Measurements from ENCODE around the gene SLC4A8. TPM values are rescaled to one million over a fixed set of nuclear protein-coding genes. Genes with fewer than 3 reads are reported as not detected.
"Not testable (repeated sequence)": the region's sequence is repeated elsewhere in the genome, so short reads cannot be mapped to it uniquely, and the experiment has no call there.

The SLC4A8 gene
- total and polyA plus RNA-seq, 2 donors = 1.6 to 2.9 TPM

DNA sequence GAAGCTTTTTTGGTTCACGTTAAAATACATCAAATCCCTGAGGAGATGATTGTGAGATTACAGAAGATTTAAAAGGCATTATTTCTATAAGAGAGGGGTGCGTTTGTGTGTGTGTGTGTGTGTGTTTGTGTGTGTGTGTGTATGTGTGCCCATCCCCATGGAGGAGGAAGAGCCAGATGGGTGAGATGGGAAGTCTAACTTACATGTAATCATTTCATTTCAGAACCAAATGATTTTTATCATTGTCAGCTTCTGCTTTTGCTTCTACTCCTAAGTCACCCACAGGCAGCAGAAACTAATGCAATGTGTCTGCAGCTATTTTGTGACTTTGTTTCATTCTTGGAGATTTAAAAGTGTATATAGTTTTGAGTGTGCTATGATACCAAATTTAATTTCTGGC lies 68.7 kb downstream of the SLC4A8 start:
- Histone ChIP-seq H3K4me3 (ENCODE audit: low read depth, low read length) (no peak overlapping the region), H3K36me3 (ENCODE audit: insufficient read depth) (no peaks in the 10 kb centered on the region), H3K4me1 (ENCODE audit: insufficient read depth) (no peaks in the 10 kb centered on the region), H3K27ac (ENCODE audit: low read depth) (no peak overlapping the region)
- no peak for DNase-seq (ENCODE audit: extremely low spot score)
- 44% methylated on average over 2 of the region's 2 CpGs for WGBS

DNA sequence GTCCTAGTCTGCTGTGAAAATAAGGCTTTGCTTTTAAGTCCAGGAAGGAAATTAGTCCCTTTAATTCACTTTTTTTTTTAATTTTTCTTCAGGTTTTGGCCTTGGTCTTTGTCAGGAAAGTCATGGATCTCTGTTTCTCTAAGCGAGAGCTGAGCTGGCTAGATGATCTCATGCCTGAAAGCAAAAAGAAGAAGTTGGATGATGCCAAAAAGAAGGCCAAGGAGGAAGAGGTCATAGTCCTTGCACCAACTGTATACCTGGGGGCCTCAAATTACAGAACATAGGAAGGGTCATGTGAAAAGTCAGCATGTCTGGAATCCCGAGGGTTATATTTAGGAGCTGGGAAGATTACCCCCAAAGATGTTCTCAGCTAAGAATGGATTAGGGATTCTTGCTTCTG lies 72.3 kb downstream of the SLC4A8 start:
- no peak overlapping the region for H3K27ac ChIP-seq (ENCODE audit: low read depth)
- H3K4me1 ChIP-seq (ENCODE audit: insufficient read depth) = no peaks in the 10 kb centered on the region
- H3K36me3 ChIP-seq (ENCODE audit: insufficient read depth) = no peaks in the 10 kb centered on the region
- 90% methylated on average over 2 of the region's 2 CpGs for WGBS
- H3K4me3 ChIP-seq (ENCODE audit: low read depth, low read length) = no peak overlapping the region
- DNase-seq (ENCODE audit: extremely low spot score) = no peak

DNA sequence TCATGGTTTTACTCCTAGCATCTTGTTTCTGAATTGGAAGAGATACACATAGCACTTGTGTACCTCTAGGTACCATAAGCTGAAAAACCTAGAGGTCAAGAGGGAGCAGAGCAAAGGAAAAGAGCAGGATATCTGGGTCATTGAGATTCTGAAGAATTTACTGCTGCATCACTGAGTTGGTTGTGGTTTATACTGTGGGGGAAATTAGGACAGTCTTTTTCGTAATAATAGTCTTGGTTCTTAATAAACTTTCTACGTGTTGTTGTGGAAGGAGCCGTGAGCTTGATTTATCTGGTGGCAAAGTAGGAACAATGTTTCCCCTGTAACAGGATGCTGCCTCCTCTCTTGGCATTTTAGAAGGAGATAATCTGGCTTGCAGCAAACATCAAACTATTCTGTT lies 80.2 kb downstream of the SLC4A8 start:
- H3K36me3 ChIP-seq (ENCODE audit: insufficient read depth) = no peaks in the 10 kb centered on the region
- no peak overlapping the region for H3K27ac ChIP-seq (ENCODE audit: low read depth)
- H3K4me1 ChIP-seq (ENCODE audit: insufficient read depth) = no peaks in the 10 kb centered on the region
- H3K4me3 ChIP-seq (ENCODE audit: low read depth, low read length) = no peak overlapping the region
- WGBS = 73% methylated on average over 3 of the region's 3 CpGs
- DNase-seq (ENCODE audit: extremely low spot score) = no peak

DNA sequence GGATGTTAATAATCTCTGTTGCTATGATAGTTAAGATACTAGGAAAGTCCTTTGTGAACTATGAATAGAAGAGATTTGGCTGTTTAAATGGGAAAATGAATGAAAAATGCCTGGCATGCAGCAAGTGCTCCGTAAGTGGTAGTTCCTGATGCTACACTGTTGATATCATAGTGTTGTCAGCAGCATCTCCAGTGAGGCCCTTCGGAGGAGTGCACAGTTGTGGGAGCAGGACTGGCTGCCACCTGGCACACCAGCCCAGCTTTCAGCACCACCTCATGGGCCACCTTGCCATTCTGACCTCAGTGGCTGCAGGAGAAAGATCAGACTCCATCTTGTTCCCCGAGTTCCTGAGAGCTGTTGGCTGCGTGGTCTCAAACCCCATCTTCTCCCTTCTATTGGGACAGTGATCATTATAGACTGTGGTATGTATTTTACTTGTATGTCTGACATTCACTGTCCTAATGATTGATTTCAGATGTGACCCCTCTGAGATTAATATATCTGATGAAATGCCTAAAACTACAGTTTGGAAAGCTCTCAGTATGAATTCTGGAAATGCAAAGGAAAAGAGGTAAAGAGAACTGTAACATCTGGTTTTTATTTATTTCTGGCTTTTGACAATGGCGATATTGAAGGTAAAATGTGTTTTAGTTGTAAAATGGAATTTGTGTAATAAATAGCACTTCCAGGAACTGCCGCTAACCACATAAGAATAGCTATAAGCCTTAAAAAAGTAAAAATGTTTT lies 80.9 kb downstream of the SLC4A8 start:
- 61% methylated on average over 6 of the region's 6 CpGs for WGBS
- no peak for DNase-seq (ENCODE audit: extremely low spot score)

DNA sequence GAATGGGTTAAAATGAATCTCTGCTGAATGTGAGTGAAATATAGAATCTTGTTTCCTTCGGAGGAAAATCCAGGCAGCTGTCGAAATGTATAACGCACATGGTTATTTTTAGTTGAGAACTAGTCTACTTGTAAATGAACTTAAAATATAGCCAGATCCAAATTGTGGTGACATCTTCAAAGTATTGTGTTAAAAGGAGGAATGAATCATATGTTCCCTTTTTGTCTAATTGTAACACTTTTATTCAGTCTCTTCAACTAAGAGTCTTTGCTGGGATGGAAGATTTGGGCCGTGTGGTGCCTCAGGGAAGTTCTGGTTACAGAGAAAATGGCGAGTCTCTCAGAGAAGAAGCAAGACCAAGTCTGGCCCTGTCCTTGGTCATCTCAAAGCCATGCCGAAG lies 82.5 kb downstream of the SLC4A8 start:
- no peaks in the 10 kb centered on the region for H3K36me3 ChIP-seq (ENCODE audit: insufficient read depth)
- DNase-seq (ENCODE audit: extremely low spot score) = no peak
- no peaks in the 10 kb centered on the region for H3K4me1 ChIP-seq (ENCODE audit: insufficient read depth)
- H3K27ac ChIP-seq (ENCODE audit: low read depth) = no peak overlapping the region
- no peak overlapping the region for H3K4me3 ChIP-seq (ENCODE audit: low read depth, low read length)
- WGBS = 83% methylated on average over 6 of the region's 6 CpGs

More for the DNA sequence above, 80.9 kb downstream of the SLC4A8 start:
- H3K4me1 ChIP-seq (ENCODE audit: insufficient read depth) = no peaks in the 10 kb centered on the region
- H3K36me3 ChIP-seq (ENCODE audit: insufficient read depth) = no peaks in the 10 kb centered on the region
- no peak overlapping the region for H3K4me3 ChIP-seq (ENCODE audit: low read depth, low read length)
- H3K27ac ChIP-seq (ENCODE audit: low read depth) = no peak overlapping the region

DNA sequence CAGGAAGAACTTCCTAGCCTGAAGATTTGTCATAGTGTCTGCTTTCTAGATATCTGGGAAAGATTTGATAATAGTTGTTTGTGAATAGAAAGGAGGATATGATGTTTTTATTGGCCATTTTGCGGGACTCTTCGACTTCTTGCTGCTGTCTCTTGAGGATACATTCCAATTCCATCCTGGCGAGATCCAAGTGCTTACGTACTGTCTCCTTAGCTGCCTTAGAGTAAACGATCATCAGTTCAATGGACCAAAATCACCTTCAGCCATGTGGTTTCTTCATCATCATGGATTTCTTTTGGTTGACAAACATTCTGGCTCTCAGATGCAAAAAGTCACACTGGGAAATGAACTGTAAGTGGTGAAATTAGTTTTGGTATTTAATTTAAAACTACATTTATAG lies 83.7 kb downstream of the SLC4A8 start:
- H3K4me1 ChIP-seq (ENCODE audit: insufficient read depth) = no peaks in the 10 kb centered on the region
- no peak overlapping the region for H3K27ac ChIP-seq (ENCODE audit: low read depth)
- no peak for DNase-seq (ENCODE audit: extremely low spot score)
- 69% methylated on average over 5 of the region's 5 CpGs for WGBS
- H3K36me3 ChIP-seq (ENCODE audit: insufficient read depth) = no peaks in the 10 kb centered on the region
- no peak overlapping the region for H3K4me3 ChIP-seq (ENCODE audit: low read depth, low read length)

DNA sequence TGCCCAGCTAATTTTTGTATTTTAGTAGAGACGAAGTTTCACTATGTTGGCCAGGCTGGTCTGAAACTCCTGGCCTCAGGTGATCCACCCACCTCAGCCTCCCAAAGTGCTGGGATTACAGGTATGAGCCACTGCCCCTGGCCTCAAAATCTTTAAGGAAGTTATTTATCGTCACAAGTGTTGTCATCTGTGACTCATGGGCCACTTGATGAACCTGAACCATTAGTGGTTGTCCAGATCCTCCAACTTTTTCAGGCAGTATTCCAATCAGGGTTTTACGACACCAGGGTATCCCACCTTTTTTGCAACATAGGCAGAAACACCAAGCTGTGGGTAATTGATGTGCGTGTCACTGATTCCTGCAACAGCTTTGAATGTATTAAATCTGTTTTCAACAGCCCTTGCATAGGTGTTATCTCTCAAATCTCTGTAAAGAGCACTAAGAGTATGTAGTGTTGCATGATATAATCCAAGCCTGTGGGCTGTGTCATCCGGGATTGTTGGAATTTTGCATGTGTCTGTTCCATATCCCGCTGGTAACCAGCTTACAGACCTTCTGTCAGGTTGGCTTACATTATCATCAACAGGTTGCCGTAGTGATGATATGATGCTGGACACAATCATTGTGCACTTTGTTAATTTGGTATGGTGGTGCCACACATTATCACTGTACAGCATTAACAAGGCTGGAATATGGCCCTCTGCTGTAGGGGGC lies 87.1 kb downstream of the SLC4A8 start:
- 86% methylated on average over 7 of the region's 7 CpGs for WGBS
- no peaks in the 10 kb centered on the region for H3K36me3 ChIP-seq (ENCODE audit: insufficient read depth)

DNA sequence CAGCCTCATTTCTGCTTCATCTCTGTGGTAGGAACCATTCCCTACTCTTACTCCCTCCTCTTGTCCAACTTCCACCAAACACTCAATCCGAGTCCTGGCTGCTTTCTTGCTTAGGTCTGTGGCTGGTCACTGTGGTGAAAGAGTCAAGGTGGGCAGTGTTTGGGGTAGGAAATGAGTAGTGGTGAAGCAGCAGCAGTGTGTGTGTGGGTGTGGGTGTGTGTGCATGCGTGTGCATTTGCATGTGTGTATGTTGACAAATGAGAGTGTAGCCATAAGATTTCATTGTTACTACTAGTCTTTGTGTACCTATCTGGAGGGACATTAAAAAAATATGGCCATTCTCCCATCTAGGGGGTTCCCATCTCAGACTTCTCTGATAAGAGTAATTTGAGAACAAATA lies 87.8 kb downstream of the SLC4A8 start:
- Histone ChIP-seq H3K27ac (ENCODE audit: low read depth) (no peak overlapping the region), H3K36me3 (ENCODE audit: insufficient read depth) (no peaks in the 10 kb centered on the region), H3K4me1 (ENCODE audit: insufficient read depth) (no peaks in the 10 kb centered on the region), H3K4me3 (ENCODE audit: low read depth, low read length) (no peak overlapping the region)
- 93% methylated on average over 2 of the region's 2 CpGs for WGBS
- no peak for DNase-seq (ENCODE audit: extremely low spot score)

More for the DNA sequence above, 87.1 kb downstream of the SLC4A8 start:
- H3K4me1 ChIP-seq (ENCODE audit: insufficient read depth) = no peaks in the 10 kb centered on the region
- DNase-seq (ENCODE audit: extremely low spot score) = no peak
- H3K27ac ChIP-seq (ENCODE audit: low read depth) = no peak overlapping the region
- H3K4me3 ChIP-seq (ENCODE audit: low read depth, low read length) = no peak overlapping the region

DNA sequence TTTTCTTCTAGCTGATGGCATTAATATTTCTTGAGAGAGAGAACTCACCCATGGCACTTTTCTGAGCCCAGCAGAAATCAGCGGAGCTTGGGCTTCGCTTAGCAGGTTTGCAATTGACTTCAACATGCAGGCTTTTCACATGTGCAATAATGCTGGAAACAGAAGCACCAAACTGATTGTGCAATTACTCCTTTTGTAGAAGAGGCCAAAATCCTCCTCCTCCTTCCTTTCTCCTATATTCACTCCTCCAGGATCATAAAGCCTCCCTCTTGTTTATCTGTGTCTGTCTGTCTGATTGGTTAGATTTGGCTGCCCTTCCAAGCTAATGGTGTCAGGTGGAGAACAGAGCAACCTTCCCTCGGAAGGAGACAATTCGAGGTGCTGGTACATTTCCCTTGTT lies 90.4 kb downstream of the SLC4A8 start:
- WGBS = 76% methylated on average over 4 of the region's 4 CpGs
- H3K27ac ChIP-seq (ENCODE audit: low read depth); DNase-seq (ENCODE audit: extremely low spot score); H3K4me3 ChIP-seq (ENCODE audit: low read depth, low read length); H3K36me3 ChIP-seq (ENCODE audit: insufficient read depth); H3K4me1 ChIP-seq (ENCODE audit: insufficient read depth): not testable (repeated sequence)

DNA sequence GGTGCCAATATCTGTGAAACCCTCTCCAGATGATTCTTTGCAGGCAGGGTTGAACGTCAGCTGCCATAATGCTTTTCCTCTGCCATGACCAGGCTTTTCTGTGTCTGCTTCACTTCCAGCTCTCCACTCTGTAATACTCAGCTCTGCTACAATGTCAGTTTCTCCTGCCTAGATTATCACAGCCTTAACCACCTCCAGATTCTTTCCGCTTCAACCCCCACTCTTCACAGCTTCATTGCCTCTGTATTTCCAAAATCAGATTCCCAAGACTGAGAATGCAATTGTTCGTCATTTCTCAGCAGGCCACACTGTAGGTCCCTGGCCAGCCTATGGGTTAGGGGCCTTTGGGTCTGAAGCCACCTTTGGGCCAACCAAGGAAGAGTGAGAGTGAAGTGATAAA lies 92.7 kb downstream of the SLC4A8 start:
- Histone ChIP-seq H3K27ac (ENCODE audit: low read depth) (no peak overlapping the region), H3K4me1 (ENCODE audit: insufficient read depth) (no peaks in the 10 kb centered on the region), H3K4me3 (ENCODE audit: low read depth, low read length) (no peak overlapping the region), H3K36me3 (ENCODE audit: insufficient read depth) (no peaks in the 10 kb centered on the region)
- WGBS = 85% methylated on average over 3 of the region's 3 CpGs
- DNase-seq (ENCODE audit: extremely low spot score) = no peak

DNA sequence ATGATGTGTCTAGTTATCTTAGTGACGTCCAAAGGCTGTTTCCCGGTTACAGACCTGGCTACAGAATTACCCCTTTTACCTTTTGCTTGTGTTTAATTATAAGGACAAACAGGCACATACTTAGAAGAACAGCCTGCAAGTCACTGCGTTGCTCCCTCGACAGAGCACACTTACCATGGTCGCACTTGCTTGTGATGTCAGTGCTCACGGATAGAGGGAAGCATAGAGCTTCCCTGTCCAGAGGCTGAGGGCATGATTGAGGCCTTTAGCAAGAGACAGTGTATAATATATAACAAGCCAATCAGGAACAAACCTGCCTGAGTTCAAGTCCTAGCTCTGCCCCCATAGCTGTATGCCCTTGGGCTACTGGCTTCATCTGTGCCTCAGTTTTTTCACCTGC lies 93.2 kb downstream of the SLC4A8 start:
- DNase-seq (ENCODE audit: extremely low spot score) = no peak
- H3K4me3 ChIP-seq (ENCODE audit: low read depth, low read length) = no peak overlapping the region
- WGBS = 69% methylated on average over 6 of the region's 6 CpGs
- no peaks in the 10 kb centered on the region for H3K4me1 ChIP-seq (ENCODE audit: insufficient read depth)
- no peak overlapping the region for H3K27ac ChIP-seq (ENCODE audit: low read depth)
- H3K36me3 ChIP-seq (ENCODE audit: insufficient read depth) = no peaks in the 10 kb centered on the region

DNA sequence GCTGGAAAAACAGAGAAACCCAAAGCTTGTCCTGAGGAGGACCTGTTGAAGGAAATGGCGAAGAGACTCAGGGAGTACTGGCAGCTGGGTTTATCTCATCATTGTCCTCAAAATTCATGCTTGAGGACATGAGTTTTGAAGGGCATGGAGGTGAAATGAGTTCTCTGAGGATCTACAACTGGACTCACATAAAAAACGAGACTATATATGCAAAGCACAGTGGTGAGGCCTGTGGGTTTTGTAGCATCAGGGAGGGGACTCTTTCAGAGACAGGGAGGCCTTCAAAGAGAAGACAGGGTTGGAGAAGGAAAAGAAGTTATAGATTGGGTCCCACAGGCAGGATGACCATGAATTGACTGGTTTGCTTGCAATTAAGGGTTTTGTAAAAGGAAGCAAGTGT lies 95.1 kb downstream of the SLC4A8 start:
- WGBS = 79% methylated on average over 2 of the region's 2 CpGs
- H3K4me3 ChIP-seq (ENCODE audit: low read depth, low read length) = no peak overlapping the region

DNA sequence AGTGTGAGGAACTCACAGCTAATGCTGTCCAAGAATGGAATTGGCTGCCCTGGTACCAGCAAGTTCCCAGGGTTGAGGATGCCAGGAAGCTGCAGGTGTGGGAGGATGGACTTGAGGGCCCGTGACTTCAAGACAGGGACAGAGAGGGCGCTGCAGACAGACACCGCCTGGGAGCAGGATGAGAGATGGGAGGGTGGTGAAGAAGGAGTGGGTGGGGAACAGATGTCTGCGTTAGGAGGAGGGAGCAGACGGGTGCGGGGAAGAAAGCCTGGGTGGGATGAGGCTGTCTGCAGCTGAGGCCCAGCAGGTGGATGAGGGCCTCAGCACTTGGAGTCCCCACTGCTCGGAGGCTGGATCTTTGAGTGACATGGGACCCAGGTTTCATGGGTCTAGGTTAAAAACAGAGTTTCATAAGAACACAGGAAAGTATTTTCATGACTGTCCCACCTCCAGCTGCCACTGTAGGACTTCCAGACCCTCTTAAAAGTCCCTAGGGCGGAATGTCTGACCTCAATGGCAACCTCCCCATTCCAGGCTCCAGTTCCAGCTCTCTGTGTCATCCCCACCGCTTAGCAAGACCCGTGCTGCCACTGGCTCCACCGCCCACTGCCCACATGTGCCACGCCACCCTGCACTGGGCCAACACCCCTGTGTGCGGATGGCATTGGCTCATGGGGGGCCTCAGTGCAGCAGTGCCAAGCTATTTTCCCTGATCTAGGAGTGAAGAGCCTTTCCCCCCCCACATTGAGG lies 96.1 kb downstream of the SLC4A8 start:
- no peak overlapping the region for H3K4me3 ChIP-seq (ENCODE audit: low read depth, low read length)
- H3K4me1 ChIP-seq (ENCODE audit: insufficient read depth) = no peaks in the 10 kb centered on the region
- 62% methylated on average over 13 of the region's 13 CpGs for WGBS
- no peak for DNase-seq (ENCODE audit: extremely low spot score)
- no peak overlapping the region for H3K27ac ChIP-seq (ENCODE audit: low read depth)
- H3K36me3 ChIP-seq (ENCODE audit: insufficient read depth) = no peaks in the 10 kb centered on the region

More for the DNA sequence above, 95.1 kb downstream of the SLC4A8 start:
- no peak for DNase-seq (ENCODE audit: extremely low spot score)
- Histone ChIP-seq H3K27ac (ENCODE audit: low read depth) (no peak overlapping the region), H3K36me3 (ENCODE audit: insufficient read depth) (no peaks in the 10 kb centered on the region), H3K4me1 (ENCODE audit: insufficient read depth) (no peaks in the 10 kb centered on the region)
